Natural killer cell (primary cell): ENCODE results near the gene GTF2IRD1. TPM values are rescaled to one million over a fixed set of nuclear protein-coding genes. Genes with fewer than 3 reads are reported as not detected.

Experiments
- ATAC-seq, 3 donors: fragments of 150-1000 bp in 2 of 3; fragments of 200-7000 bp in 1 of 3; cut with Tn5 transposase; 1 replicate in 1 of 3; 2 replicates in 2 of 3; pipeline ENCODE4 v1.10.0; 2021; ENCODE audit warnings: mild to moderate bottlenecking in 2 of 3, moderate library complexity in 2 of 3
- DNase-seq, 2 donors: peaks; one replicate each; pipeline versions ENCODE4 v3.0.0 to v3.0.0-alpha.2; 2013 to 2021; ENCODE audit warnings: mixed read lengths in 1 of 2
- H3K27ac ChIP-seq: one replicate; pipeline ENCODE4 v1.5.1; 2013; ENCODE audit warnings: mild to moderate bottlenecking, low read length
- H3K27me3 ChIP-seq: one replicate; pipeline ENCODE4 v1.6.1; 2013; ENCODE audit warnings: low read length; ENCODE audit not compliant: control insufficient read depth, insufficient read depth
- H3K36me3 ChIP-seq: one replicate; pipeline ENCODE4 v1.6.1; 2013; ENCODE audit warnings: low read length; ENCODE audit not compliant: control insufficient read depth, insufficient read depth
- H3K4me1 ChIP-seq: one replicate; pipeline ENCODE4 v1.6.1; 2013; ENCODE audit warnings: low read length; ENCODE audit not compliant: control insufficient read depth, insufficient read depth
- H3K4me3 ChIP-seq: one replicate; pipeline ENCODE4 v1.5.1; 2013; ENCODE audit warnings: low read length
- H3K9me3 ChIP-seq: one replicate; pipeline ENCODE4 v1.6.1; 2013; ENCODE audit warnings: low read length; ENCODE audit not compliant: control insufficient read depth, insufficient read depth
- H3K27ac Mint-ChIP-seq, 2 donors: one replicate each; pipeline ENCODE4 v1.8.0; 2022; ENCODE audit warnings: mild to moderate bottlenecking in 2 of 2, mixed read lengths in 2 of 2, moderate library complexity in 1 of 2
- H3K27me3 Mint-ChIP-seq, 2 donors: one replicate each; pipeline ENCODE4 v1.8.0; 2022; ENCODE audit warnings: low read depth in 2 of 2, mixed read lengths in 2 of 2
- H3K36me3 Mint-ChIP-seq: one replicate; pipeline ENCODE4 v1.8.0; 2022; ENCODE audit warnings: mixed read lengths
- H3K4me1 Mint-ChIP-seq, 2 donors: one replicate each; pipeline ENCODE4 v1.8.0; 2022; ENCODE audit warnings: mixed read lengths in 2 of 2
- H3K4me3 Mint-ChIP-seq: one replicate; pipeline ENCODE4 v1.8.0; 2022; ENCODE audit warnings: mild to moderate bottlenecking, moderate library complexity, mixed read lengths
- H3K9me3 Mint-ChIP-seq, 2 donors: one replicate each; pipeline ENCODE4 v1.8.0; 2022; ENCODE audit warnings: mixed read lengths in 2 of 2
- WGBS: methylation state at CpG from one replicate; pipeline ENCODE4 v1.1.7; 2013; ENCODE audit warnings: missing lambda C conversion rate; ENCODE audit not compliant: insufficient coverage; 5-methylcytosine and 5-hydroxymethylcytosine counted together
- intact Hi-C: fragments of 100-400 bp; cut with micrococcal nuclease; formaldehyde crosslinking; loops from one replicate; pipeline ENCODE4 v1.14.2; 2022
- total RNA-seq, 4 donors: library from RNA; stranded (reverse); fragments of 120-200 nt in 1 of 4; gene quantifications; one replicate each; pipeline versions ENCODE4 v1.2.3 to v1.2.4, GENCODE V29; 2013 to 2022
- TF ChIP-seq, protein P1 (sequence below): fragments of 200-600 bp; IDR thresholded peaks from one replicate; pipeline ENCODE4 v1.8.0; 2022; ENCODE audit warnings: antibody characterized with exemption

Gene GTF2IRD1
- total RNA-seq, 3 donors from 2014 or later (not counting 1 experiment from before 2014, with no cell fraction given) = not detected

DNA sequence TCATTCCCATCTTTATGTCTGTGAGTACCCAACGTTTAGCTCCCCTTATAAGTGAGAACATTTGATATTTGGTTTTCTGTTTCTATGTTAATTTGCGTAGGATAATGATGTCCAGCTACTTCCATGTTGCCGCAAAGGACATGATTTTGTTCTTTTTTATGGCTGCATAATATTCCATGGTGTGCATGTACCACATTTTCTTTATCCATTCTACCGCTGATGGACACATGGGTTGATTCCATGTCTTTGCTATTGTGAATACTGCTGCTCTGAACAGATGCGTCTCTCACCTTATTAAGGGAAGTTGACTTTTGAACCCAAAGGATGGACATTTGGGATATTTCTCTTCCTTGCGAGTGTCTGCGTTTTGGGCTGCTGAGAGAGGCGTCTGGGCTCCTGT lies 50.2 kb downstream of the GTF2IRD1 start:
- H3K4me3 Mint-ChIP-seq = no peak overlapping the region
- no peaks in the 10 kb centered on the region for H3K36me3 Mint-ChIP-seq
- ATAC-seq (no peak), DNase-seq (no peak)
- Histone ChIP-seq H3K27me3 (no peaks in the 10 kb centered on the region), H3K4me3 (no peak overlapping the region), H3K9me3 (no peaks in the 10 kb centered on the region), H3K36me3 (no peaks in the 10 kb centered on the region), H3K4me1 (no peaks in the 10 kb centered on the region), H3K27ac (no peak overlapping the region)
- intact Hi-C loops = no loop called here
- H3K9me3 Mint-ChIP-seq = no peaks in the 10 kb centered on the region
- H3K27me3 Mint-ChIP-seq = no peaks in the 10 kb centered on the region
- no peaks in the 10 kb centered on the region for H3K4me1 Mint-ChIP-seq
- TF ChIP-seq, protein P1, sequence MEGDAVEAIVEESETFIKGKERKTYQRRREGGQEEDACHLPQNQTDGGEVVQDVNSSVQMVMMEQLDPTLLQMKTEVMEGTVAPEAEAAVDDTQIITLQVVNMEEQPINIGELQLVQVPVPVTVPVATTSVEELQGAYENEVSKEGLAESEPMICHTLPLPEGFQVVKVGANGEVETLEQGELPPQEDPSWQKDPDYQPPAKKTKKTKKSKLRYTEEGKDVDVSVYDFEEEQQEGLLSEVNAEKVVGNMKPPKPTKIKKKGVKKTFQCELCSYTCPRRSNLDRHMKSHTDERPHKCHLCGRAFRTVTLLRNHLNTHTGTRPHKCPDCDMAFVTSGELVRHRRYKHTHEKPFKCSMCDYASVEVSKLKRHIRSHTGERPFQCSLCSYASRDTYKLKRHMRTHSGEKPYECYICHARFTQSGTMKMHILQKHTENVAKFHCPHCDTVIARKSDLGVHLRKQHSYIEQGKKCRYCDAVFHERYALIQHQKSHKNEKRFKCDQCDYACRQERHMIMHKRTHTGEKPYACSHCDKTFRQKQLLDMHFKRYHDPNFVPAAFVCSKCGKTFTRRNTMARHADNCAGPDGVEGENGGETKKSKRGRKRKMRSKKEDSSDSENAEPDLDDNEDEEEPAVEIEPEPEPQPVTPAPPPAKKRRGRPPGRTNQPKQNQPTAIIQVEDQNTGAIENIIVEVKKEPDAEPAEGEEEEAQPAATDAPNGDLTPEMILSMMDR = no peak
- 98% methylated on average over 8 of the region's 8 CpGs for WGBS
- H3K27ac Mint-ChIP-seq = no peak overlapping the region

DNA sequence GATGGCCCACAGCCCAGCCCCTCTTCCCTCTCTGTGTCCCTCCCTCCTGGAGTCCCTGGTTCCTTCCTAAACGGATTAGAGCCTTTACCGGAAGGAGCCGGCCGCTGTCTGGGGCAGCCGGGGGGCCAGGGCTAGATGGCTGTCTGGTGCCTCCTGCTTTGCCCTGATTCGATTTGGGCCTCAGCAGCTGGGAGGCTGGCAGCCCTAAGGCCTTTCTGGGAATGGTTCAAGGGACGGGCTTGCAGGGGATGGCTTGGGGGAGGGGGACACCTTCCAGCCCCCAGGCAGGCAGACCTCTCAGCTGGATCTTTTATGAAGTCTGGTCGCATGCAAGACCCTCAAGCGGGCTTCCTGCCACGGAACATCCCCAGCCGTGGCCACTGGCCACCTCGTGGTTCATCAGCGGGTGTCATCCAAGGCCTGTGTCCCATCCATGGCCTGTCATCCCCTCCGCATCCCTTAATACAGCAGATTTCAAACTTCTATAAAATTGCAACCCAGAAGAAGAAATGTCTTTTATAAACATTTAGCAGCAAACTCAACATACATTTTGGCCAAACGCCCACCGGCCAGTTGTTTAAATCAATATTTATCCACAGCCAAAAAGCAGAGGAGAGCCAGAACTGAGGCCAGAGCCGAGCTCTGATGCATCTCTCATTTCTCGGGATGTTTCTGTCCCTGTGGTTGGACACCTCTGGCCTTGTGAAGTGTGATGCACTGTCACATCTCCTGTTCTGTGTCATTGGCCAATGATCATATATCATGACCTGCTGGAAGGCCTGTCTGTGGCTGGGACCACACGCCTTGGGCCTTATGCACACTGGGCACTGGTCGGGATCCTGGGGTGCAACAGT lies 52.0 kb downstream of the GTF2IRD1 start:
- Histone ChIP-seq H3K9me3 (no peaks in the 10 kb centered on the region), H3K27me3 (no peaks in the 10 kb centered on the region), H3K4me3 (no peak overlapping the region), H3K4me1 (no peaks in the 10 kb centered on the region), H3K36me3 (no peaks in the 10 kb centered on the region), H3K27ac (no peak overlapping the region)
- Mint-ChIP-seq H3K4me1 (no peaks in the 10 kb centered on the region), H3K4me3 (no peak overlapping the region), H3K27ac (no peak overlapping the region), H3K27me3 (no peaks in the 10 kb centered on the region), H3K36me3 (no peaks in the 10 kb centered on the region), H3K9me3 (no peaks in the 10 kb centered on the region)
- 89% methylated on average over 20 of the region's 20 CpGs for WGBS
- intact Hi-C loops = no loop called here
- ATAC-seq (no peak), DNase-seq (no peak)
- TF ChIP-seq, protein P1 = no peak

DNA sequence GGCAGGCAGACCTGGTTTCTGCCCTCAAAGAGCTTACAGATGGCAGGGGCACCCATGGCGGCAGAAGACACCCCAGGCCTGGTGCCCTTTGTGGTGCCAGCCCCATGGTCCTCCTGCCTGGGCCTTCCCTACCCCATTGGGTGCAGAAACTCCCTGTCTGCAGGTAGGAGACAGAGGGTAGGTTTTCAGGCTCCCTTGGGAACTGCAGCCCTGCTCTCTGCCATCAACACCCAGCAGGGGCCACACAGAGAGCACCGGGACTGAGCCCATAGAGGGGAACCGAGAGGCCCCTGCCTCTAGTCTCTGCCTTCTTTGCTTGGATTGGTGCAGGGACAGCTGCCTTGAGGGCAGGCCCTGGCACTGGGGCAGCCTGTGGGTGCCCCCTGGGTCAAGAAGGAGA lies 52.6 kb downstream of the GTF2IRD1 start:
- Histone ChIP-seq H3K27me3 (no peaks in the 10 kb centered on the region), H3K9me3 (no peaks in the 10 kb centered on the region), H3K4me1 (no peaks in the 10 kb centered on the region), H3K4me3 (no peak overlapping the region), H3K36me3 (no peaks in the 10 kb centered on the region), H3K27ac (no peak overlapping the region)
- DNase-seq = no peak
- no peak for ATAC-seq
- Mint-ChIP-seq H3K4me1 (no peaks in the 10 kb centered on the region), H3K36me3 (no peaks in the 10 kb centered on the region), H3K4me3 (no peak overlapping the region), H3K27ac (no peak overlapping the region), H3K27me3 (no peaks in the 10 kb centered on the region), H3K9me3 (no peaks in the 10 kb centered on the region)
- TF ChIP-seq, protein P1 = no peak
- 88% methylated on average over 3 of the region's 3 CpGs for WGBS
- intact Hi-C loops = no loop called here
